PC-9 (cell line): ENCODE measurements around the gene FBXO38.

ENCODE experiments used
- EZH2 ChIP-seq: fragments of 200-600 bp; sonication (generic); IDR thresholded peaks from 2 replicates; pipeline ENCODE4 v1.8.0; 2017; ENCODE audit warnings: antibody characterized with exemption, low read depth
- TF ChIP-seq, protein P1 (sequence below): fragments of 200-600 bp; sonication (generic); conservative IDR thresholded peaks from 2 replicates; pipeline ENCODE4 v1.6.1; 2017; ENCODE audit warnings: mixed run types, antibody characterized with exemption, mild to moderate bottlenecking, moderate library complexity

GRCh38 chr5:148467958-148468357 is 84.2 kb downstream of the FBXO38 start:
- TF ChIP-seq, protein P1, sequence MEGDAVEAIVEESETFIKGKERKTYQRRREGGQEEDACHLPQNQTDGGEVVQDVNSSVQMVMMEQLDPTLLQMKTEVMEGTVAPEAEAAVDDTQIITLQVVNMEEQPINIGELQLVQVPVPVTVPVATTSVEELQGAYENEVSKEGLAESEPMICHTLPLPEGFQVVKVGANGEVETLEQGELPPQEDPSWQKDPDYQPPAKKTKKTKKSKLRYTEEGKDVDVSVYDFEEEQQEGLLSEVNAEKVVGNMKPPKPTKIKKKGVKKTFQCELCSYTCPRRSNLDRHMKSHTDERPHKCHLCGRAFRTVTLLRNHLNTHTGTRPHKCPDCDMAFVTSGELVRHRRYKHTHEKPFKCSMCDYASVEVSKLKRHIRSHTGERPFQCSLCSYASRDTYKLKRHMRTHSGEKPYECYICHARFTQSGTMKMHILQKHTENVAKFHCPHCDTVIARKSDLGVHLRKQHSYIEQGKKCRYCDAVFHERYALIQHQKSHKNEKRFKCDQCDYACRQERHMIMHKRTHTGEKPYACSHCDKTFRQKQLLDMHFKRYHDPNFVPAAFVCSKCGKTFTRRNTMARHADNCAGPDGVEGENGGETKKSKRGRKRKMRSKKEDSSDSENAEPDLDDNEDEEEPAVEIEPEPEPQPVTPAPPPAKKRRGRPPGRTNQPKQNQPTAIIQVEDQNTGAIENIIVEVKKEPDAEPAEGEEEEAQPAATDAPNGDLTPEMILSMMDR, result no peak
- TF ChIP-seq EZH2, result no peak
